Stimulated activated CD8-positive, alpha-beta memory T cell treated with anti-CD3 and anti-CD28 coated beads, Interleukin-7, amount 100 ng/mL, for 24 hours (primary cell): ENCODE results near the gene PCDH12.

ENCODE experiments used
- DNase-seq: peaks from one replicate; pipeline ENCODE4 v3.0.0-alpha.2; 2020; ENCODE audit warnings: low read depth

The PCDH12 gene

GRCh38 chr5:141966275-141966962 is 8.4 kb upstream of the PCDH12 start:
- no peak for DNase-seq

- no peak for DNase-seq
Measured at GRCh38 chr5:141965071-141965470, 7.1 kb upstream of the PCDH12 start.

GRCh38 chr5:141963701-141964100 is 5.7 kb upstream of the PCDH12 start:
- no peak for DNase-seq

- no peak for DNase-seq
Measured at GRCh38 chr5:141961466-141961865, 3.5 kb upstream of the PCDH12 start.

- peak; percentile 79 for DNase-seq
Measured at GRCh38 chr5:141960449-141961323, 2.7 kb upstream of the PCDH12 start.

- DNase-seq = no peak
Measured at GRCh38 chr5:141960018-141960417, 2.0 kb upstream of the PCDH12 start.

- no peak for DNase-seq
Measured at GRCh38 chr5:141958546-141959172, 657 bp upstream of the PCDH12 start.

- DNase-seq = no peak
Measured at GRCh38 chr5:141957367-141957996, 520 bp downstream of the PCDH12 start.

GRCh38 chr5:141954194-141954593 is 3.8 kb downstream of the PCDH12 start:
- DNase-seq = no peak

- DNase-seq = no peak
Measured at GRCh38 chr5:141952020-141952419, 6.0 kb downstream of the PCDH12 start.

GRCh38 chr5:141951332-141951781 is 6.6 kb downstream of the PCDH12 start:
- no peak for DNase-seq

GRCh38 chr5:141950207-141951005 is 7.6 kb downstream of the PCDH12 start:
- DNase-seq = no peak

GRCh38 chr5:141949511-141949910 is 8.5 kb downstream of the PCDH12 start:
- no peak for DNase-seq

GRCh38 chr5:141948812-141949211 is 9.2 kb downstream of the PCDH12 start:
- DNase-seq = no peak

GRCh38 chr5:141947316-141947715 is 10.7 kb downstream of the PCDH12 start:
- no peak for DNase-seq

GRCh38 chr5:141945511-141946051 is 12.4 kb downstream of the PCDH12 start:
- no peak for DNase-seq

- DNase-seq = no peak
Measured at GRCh38 chr5:141944076-141944475, 13.9 kb downstream of the PCDH12 start.

GRCh38 chr5:141942185-141942857 is 15.7 kb downstream of the PCDH12 start:
- DNase-seq = no peak

- DNase-seq = no peak
Measured at GRCh38 chr5:141941779-141942178, 16.2 kb downstream of the PCDH12 start.

- DNase-seq = no peak
Measured at GRCh38 chr5:141941307-141941706, 16.7 kb downstream of the PCDH12 start.
